Smooth muscle cell (in vitro differentiated cells): ENCODE data around the gene KIF1B. TPM values are rescaled to one million over a fixed set of nuclear protein-coding genes. Genes with fewer than 3 reads are reported as not detected.
"Not testable (repeated sequence)": the region's sequence is repeated elsewhere in the genome, so short reads cannot be mapped to it uniquely, and the experiment has no call there.

ENCODE experiments used
- DNase-seq: peaks from one replicate; lab custom pipeline; 2025; ENCODE audit not compliant: unreplicated experiment; lab: John Stamatoyannopoulos, UW
- H2AFZ ChIP-seq: fragments of 200-600 bp; sonication (generic); 2 replicates; pipeline ENCODE4 v1.6.0; 2016; ENCODE audit warnings: antibody characterized with exemption, low read depth, mild to moderate bottlenecking
- H3F3A ChIP-seq: fragments of 200-600 bp; sonication (generic); 2 replicates; pipeline ENCODE4 v1.6.0; 2017; ENCODE audit warnings: antibody characterized with exemption, low read depth
- H3K27ac ChIP-seq: fragments of 200-600 bp; sonication (generic); 2 replicates; pipeline ENCODE4 v1.5.1; 2016; ENCODE audit warnings: low read depth, mild to moderate bottlenecking
- H3K27me3 ChIP-seq: fragments of 200-600 bp; sonication (generic); 2 replicates; pipeline ENCODE4 v1.6.1; 2016; ENCODE audit warnings: low read depth, mild to moderate bottlenecking
- H3K36me3 ChIP-seq: fragments of 200-600 bp; sonication (generic); 2 replicates; pipeline ENCODE4 v1.5.1; 2016; ENCODE audit warnings: low read depth
- H3K4me1 ChIP-seq: fragments of 200-600 bp; sonication (generic); 2 replicates; pipeline ENCODE4 v1.5.1; 2016; ENCODE audit warnings: low read depth
- H3K4me2 ChIP-seq: fragments of 200-600 bp; sonication (generic); 2 replicates; pipeline ENCODE4 v1.6.0; 2016; ENCODE audit warnings: mild to moderate bottlenecking
- H3K4me3 ChIP-seq: fragments of 200-600 bp; sonication (generic); 2 replicates; pipeline ENCODE4 v1.5.1; 2016; ENCODE audit warnings: mild to moderate bottlenecking
- H3K79me2 ChIP-seq: fragments of 200-600 bp; sonication (generic); 2 replicates; pipeline ENCODE4 v1.6.0; 2016; ENCODE audit warnings: low read depth, mild to moderate bottlenecking
- H3K9ac ChIP-seq: fragments of 200-600 bp; sonication (generic); 2 replicates; pipeline ENCODE4 v1.6.0; 2016; ENCODE audit warnings: low read depth
- H3K9me3 ChIP-seq: fragments of 200-600 bp; sonication (generic); replicated peaks from 2 replicates; pipeline ENCODE4 v1.5.1; 2016; ENCODE audit warnings: low read depth
- H4K20me1 ChIP-seq: fragments of 200-600 bp; sonication (generic); 2 replicates; pipeline ENCODE4 v1.6.0; 2016; ENCODE audit warnings: low read depth
- CTCF ChIP-seq: fragments of 200-600 bp; sonication (generic); IDR thresholded peaks from 2 replicates; pipeline ENCODE4 v1.5.1; 2017; ENCODE audit warnings: borderline replicate concordance, mild to moderate bottlenecking, antibody characterized with exemption; ENCODE audit not compliant: insufficient read depth, poor library complexity, severe bottlenecking
- WGBS: methylation state at CpG from one replicate; pipeline ENCODE4 v1.1.7; 2016; ENCODE audit warnings: low lambda C conversion rate; 5-methylcytosine and 5-hydroxymethylcytosine counted together
- polyA plus RNA-seq: library from polyadenylated mRNA; unstranded; fragments of >200 nt; fragmentation: Nextera tagmentation; extraction: Ambion mirVana; gene quantifications from 2 replicates; pipeline ENCODE4 v1.2.1, GENCODE V29; 2016
- total RNA-seq: library from RNA; depleted of rRNA; stranded (reverse); fragments of >200 nt; gene quantifications from 2 replicates; pipeline ENCODE4 v1.2.3, GENCODE V29; 2014

Gene KIF1B
- total and polyA plus RNA-seq, 2 experiments from 2014 or later, result 9.1 to 29.6 TPM

GRCh38 chr1:10213186-10213705, 2.9 kb downstream of the KIF1B start:
- H3K4me3 ChIP-seq, result no peak overlapping the region
- H2AFZ ChIP-seq, result no peak overlapping the region
- H3F3A ChIP-seq, result peaks cover 9% of the 10 kb centered on the region
- H3K36me3 ChIP-seq, result no peaks in the 10 kb centered on the region
- H3K9me3 ChIP-seq, result no peaks in the 10 kb centered on the region
- WGBS, result 47% methylated on average over 3 of the region's 3 CpGs
- peaks cover 66% of the 10 kb centered on the region for H4K20me1 ChIP-seq
- peaks cover 24% of the 10 kb centered on the region for H3K4me1 ChIP-seq
- no peaks in the 10 kb centered on the region for H3K27me3 ChIP-seq
- H3K79me2 ChIP-seq, result peaks cover 66% of the 10 kb centered on the region
- TF ChIP-seq CTCF, result no peak
- H3K9ac ChIP-seq, result no peak overlapping the region
- H3K27ac ChIP-seq, result peak overlapping the region; percentile 42
- DNase-seq, result no peak
- H3K4me2 ChIP-seq, result peak overlapping the region; percentile 35

GRCh38 chr1:10216090-10216749, 5.8 kb downstream of the KIF1B start:
- peaks cover 96% of the 10 kb centered on the region for H3K79me2 ChIP-seq
- TF ChIP-seq CTCF, result no peak
- H4K20me1 ChIP-seq, result peaks cover 96% of the 10 kb centered on the region
- H3K4me1 ChIP-seq, result peaks cover 24% of the 10 kb centered on the region
- no peak for DNase-seq
- peaks cover 7% of the 10 kb centered on the region for H3F3A ChIP-seq
- no peaks in the 10 kb centered on the region for H3K36me3 ChIP-seq
- no peaks in the 10 kb centered on the region for H3K27me3 ChIP-seq
- no peak overlapping the region for H3K4me3 ChIP-seq
- WGBS, result 91% methylated on average over 7 of the region's 7 CpGs
- H3K27ac ChIP-seq, result no peak overlapping the region
- no peaks in the 10 kb centered on the region for H3K9me3 ChIP-seq
- no peak overlapping the region for H2AFZ ChIP-seq
- H3K9ac ChIP-seq, result no peak overlapping the region
- H3K4me2 ChIP-seq, result no peak overlapping the region

- H3K4me3 ChIP-seq, result no peak overlapping the region
- H3K4me1 ChIP-seq, result peaks cover 10% of the 10 kb centered on the region
- WGBS, result 83% methylated on average over 5 of the region's 5 CpGs
- no peak overlapping the region for H3K4me2 ChIP-seq
- no peak for DNase-seq
- no peaks in the 10 kb centered on the region for H3K9me3 ChIP-seq
- H3F3A ChIP-seq, result no peaks in the 10 kb centered on the region
- H3K79me2 ChIP-seq, result peaks cover 100% of the 10 kb centered on the region
- H2AFZ ChIP-seq, result no peak overlapping the region
- H3K27me3 ChIP-seq, result no peaks in the 10 kb centered on the region
- TF ChIP-seq CTCF, result no peak
- no peak overlapping the region for H3K27ac ChIP-seq
- H3K36me3 ChIP-seq, result no peaks in the 10 kb centered on the region
- H4K20me1 ChIP-seq, result peaks cover 99% of the 10 kb centered on the region
- H3K9ac ChIP-seq, result no peak overlapping the region
These were observed 7.5 kb downstream of the KIF1B start for GRCh38 chr1:10217748-10218441.

GRCh38 chr1:10220200-10220599, 9.8 kb downstream of the KIF1B start:
- Histone ChIP-seq H3K4me3 (no peak overlapping the region), H3K27ac (no peak overlapping the region), H3K27me3 (no peaks in the 10 kb centered on the region), H3K9ac (no peak overlapping the region), H3K9me3 (no peaks in the 10 kb centered on the region), H3K36me3 (no peaks in the 10 kb centered on the region), H2AFZ (no peak overlapping the region), H3K4me2 (no peak overlapping the region), H3K79me2 (peaks cover 100% of the 10 kb centered on the region), H3K4me1 (peaks cover 2% of the 10 kb centered on the region), H4K20me1 (peaks cover 100% of the 10 kb centered on the region), H3F3A (no peaks in the 10 kb centered on the region)
- TF ChIP-seq CTCF, result no peak
- DNase-seq, result no peak

- H3K4me1 ChIP-seq, H3K4me3 ChIP-seq, H3K27ac ChIP-seq, H3K9ac ChIP-seq, H3F3A ChIP-seq, H3K36me3 ChIP-seq, H3K4me2 ChIP-seq, H3K27me3 ChIP-seq, DNase-seq, H3K9me3 ChIP-seq, H2AFZ ChIP-seq: not testable (repeated sequence)
- Histone ChIP-seq H3K79me2 (peaks cover 100% of the 10 kb centered on the region), H4K20me1 (peaks cover 100% of the 10 kb centered on the region)
- 93% methylated on average over 6 of the region's 6 CpGs for WGBS
These were observed 10.3 kb downstream of the KIF1B start for GRCh38 chr1:10220657-10221056.
